BJ (cell line): ENCODE measurements around the gene GALNT13. TPM values are rescaled to one million over a fixed set of nuclear protein-coding genes. Genes with fewer than 3 reads are reported as not detected.

Source experiments
- CTCF ChIA-PET: fragments of 350-600 bp; formaldehyde crosslinking; extraction: SDS; loops from one replicate; lab custom pipeline; 2021; ENCODE audit warnings: antibody characterized with exemption, inconsistent platforms; lab: Yijun Ruan, JAX
- POLR2A ChIA-PET: fragments of 300-600 bp; sonication (Branson Sonifier 250); formaldehyde crosslinking; extraction: SDS; loops from one replicate; lab custom pipeline; 2021; ENCODE audit warnings: antibody characterized with exemption; lab: Charles Lee
- DNase-seq: peaks from one replicate; pipeline ENCODE4 v3.0.0-alpha.2; 2011; ENCODE audit warnings: low read depth
- H3K27me3 ChIP-seq: 2 replicates; pipeline ENCODE4 v1.6.0; 2011; ENCODE audit warnings: low read length; ENCODE audit not compliant: control insufficient read depth, insufficient read depth
- H3K36me3 ChIP-seq: 2 replicates; pipeline ENCODE4 v1.5.1; 2011; ENCODE audit warnings: low read length; ENCODE audit not compliant: control insufficient read depth, insufficient read depth
- H3K4me3 ChIP-seq: 2 replicates; pipeline ENCODE4 v1.5.1; 2011; ENCODE audit warnings: low read depth, mild to moderate bottlenecking, control low read depth, low read length
- polyA plus RNA-seq: library from polyadenylated mRNA; depleted of rRNA; stranded (reverse); fragments of >200 nt; gene quantifications from 2 replicates; pipeline ENCODE4 v1.2.3, GENCODE V29; 2011
- TF ChIP-seq, protein P1 (sequence below): IDR thresholded peaks from 2 replicates; pipeline ENCODE4 v1.5.1; 2011; ENCODE audit warnings: low read depth, mild to moderate bottlenecking, control low read depth, inconsistent platforms, low read length, moderate library complexity; ENCODE audit not compliant: insufficient read depth

Gene GALNT13
- polyA plus RNA-seq, 1 experiment = not detected

DNA sequence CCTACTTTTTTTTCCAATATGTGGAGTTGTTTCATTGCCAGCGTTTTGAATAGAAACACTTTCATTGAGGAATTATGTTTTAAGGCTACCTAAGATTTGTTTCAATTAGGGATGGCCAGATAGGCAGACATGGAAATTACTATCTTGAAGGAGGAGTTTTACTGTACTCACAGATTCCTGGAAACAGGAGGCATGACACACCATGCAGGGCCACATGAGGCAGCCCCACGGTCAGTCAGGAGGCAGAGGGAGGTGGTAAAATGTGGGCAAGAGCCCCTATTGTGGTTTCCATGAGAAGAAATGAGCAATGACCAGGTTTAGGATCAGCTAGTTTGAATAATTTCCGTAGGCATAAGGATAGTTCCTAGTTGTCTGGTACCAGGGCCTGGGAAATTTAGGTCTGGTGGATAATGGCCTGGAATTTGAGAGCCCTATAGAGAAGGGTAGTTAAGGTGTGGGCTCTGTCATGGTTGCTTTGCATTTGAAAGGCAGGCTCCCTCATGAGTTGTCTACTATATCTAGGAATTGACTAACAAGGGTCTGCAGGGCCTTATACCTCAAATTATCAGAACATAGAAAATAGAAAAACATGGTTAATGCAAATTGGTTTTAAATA lies 466.7 kb downstream of the GALNT13 start:
- Histone ChIP-seq H3K4me3 (no peak overlapping the region), H3K36me3 (no peaks in the 10 kb centered on the region), H3K27me3 (no peaks in the 10 kb centered on the region)
- TF ChIP-seq, protein P1, sequence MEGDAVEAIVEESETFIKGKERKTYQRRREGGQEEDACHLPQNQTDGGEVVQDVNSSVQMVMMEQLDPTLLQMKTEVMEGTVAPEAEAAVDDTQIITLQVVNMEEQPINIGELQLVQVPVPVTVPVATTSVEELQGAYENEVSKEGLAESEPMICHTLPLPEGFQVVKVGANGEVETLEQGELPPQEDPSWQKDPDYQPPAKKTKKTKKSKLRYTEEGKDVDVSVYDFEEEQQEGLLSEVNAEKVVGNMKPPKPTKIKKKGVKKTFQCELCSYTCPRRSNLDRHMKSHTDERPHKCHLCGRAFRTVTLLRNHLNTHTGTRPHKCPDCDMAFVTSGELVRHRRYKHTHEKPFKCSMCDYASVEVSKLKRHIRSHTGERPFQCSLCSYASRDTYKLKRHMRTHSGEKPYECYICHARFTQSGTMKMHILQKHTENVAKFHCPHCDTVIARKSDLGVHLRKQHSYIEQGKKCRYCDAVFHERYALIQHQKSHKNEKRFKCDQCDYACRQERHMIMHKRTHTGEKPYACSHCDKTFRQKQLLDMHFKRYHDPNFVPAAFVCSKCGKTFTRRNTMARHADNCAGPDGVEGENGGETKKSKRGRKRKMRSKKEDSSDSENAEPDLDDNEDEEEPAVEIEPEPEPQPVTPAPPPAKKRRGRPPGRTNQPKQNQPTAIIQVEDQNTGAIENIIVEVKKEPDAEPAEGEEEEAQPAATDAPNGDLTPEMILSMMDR = no peak
- DNase-seq = no peak
- ChIA-PET POLR2A (no interaction called here), CTCF (no interaction called here)

DNA sequence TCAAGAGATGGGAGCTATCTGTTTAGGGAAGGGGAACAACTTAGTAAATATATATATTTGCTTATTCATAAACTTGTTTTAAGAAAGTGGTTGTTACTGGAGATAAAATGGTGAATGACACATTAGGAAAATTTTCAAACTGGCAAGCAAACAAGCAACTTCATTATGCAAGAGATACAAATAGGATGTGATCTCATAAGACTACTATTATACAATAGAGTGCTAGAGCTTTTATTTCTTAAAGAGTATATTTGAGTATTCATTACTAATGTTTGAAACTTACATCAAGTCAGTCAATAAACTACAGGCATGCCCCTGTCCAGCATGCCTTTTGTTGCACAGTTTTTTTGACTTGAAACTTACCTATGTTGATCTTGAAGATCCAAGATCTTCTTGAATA lies 471.6 kb downstream of the GALNT13 start:
- DNase-seq = no peak
- Histone ChIP-seq H3K27me3 (no peaks in the 10 kb centered on the region), H3K4me3 (no peak overlapping the region), H3K36me3 (no peaks in the 10 kb centered on the region)
- ChIA-PET POLR2A (no interaction called here), CTCF (no interaction called here)
- TF ChIP-seq, protein P1 = no peak

DNA sequence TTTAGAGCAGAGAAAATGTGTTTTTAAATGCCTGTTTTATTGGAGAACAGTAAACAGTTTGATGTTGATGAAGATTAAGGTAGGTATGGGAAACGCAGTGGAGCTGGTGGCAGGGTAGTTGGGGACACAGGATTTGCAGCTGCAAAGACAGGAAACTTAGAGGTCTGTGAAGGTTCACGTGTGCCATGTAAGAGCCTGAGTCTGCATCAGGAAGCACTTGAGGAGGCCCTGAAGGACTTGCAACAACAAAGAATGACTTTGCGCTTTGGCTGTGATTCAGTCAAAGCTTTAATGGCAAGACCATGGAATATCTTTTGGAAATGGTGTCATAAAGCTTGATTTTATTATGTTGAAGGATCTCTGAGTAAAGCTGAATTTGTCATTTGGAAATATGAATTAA lies 479.2 kb downstream of the GALNT13 start:
- POLR2A ChIA-PET = no interaction called here
- TF ChIP-seq, protein P1 = no peak
- H3K27me3 ChIP-seq = no peaks in the 10 kb centered on the region
- H3K36me3 ChIP-seq = no peaks in the 10 kb centered on the region
- CTCF ChIA-PET = interaction anchor here (0.6 kb wide), 1 partner anchor 99 kb away, joined by 4 read pairs; no protein-coding TSS in a partner anchor
- no peak overlapping the region for H3K4me3 ChIP-seq
- DNase-seq = no peak

DNA sequence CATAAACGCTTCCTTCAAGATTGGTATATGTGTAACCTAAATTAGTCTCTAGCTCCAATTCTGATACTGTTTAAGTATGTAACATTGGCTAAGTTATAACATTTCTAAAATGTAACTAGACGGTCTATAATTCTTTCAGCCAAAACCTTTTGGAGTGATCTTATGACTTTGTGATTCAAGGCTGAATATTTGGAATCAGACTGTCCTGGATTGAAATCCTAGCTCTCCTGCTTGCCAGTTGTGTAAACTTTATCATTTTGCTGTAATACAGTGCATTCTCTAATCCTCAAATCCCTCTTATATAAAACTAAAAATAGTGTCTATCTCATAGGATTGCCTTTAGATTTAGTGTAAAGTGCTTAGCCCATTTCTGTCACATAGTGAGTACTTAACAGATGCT lies 489.6 kb downstream of the GALNT13 start:
- CTCF ChIA-PET = no interaction called here
- TF ChIP-seq, protein P1 = no peak
- no peak overlapping the region for H3K4me3 ChIP-seq
- no peaks in the 10 kb centered on the region for H3K36me3 ChIP-seq
- POLR2A ChIA-PET = no interaction called here
- no peak for DNase-seq
- no peaks in the 10 kb centered on the region for H3K27me3 ChIP-seq

DNA sequence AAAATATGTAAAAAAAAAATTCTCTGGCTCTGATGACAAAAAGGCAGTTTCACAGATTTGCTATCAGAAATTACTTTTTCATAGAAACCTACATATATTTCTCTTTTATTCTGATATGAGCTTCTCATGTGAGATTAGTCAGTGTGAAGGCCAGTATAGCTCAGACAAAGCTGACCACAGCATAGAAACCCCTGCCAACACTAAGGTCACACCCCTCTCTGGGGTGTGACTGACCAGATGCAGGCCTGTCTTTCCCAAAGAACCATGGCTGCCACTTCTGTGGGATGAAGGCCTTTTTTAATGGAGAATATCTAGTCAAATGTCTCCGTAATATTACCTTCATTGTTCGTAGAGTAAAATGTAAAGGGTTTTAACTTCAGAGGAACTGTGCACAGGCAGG lies 496.4 kb downstream of the GALNT13 start:
- TF ChIP-seq, protein P1 = no peak
- Histone ChIP-seq H3K4me3 (no peak overlapping the region), H3K27me3 (no peaks in the 10 kb centered on the region), H3K36me3 (no peaks in the 10 kb centered on the region)
- ChIA-PET CTCF (no interaction called here), POLR2A (no interaction called here)
- no peak for DNase-seq
